DMS 273 treated with DMSO at 0.1 percent for 48 hours (cell line): ENCODE results near the gene DPP9.
"Not testable (repeated sequence)": the region's sequence is repeated elsewhere in the genome, so short reads cannot be mapped to it uniquely, and the experiment has no call there.

Experiments
- DNase-seq: peaks from one replicate; lab custom pipeline; 2025; lab: John Stamatoyannopoulos, UW

The DPP9 gene

GRCh38 chr19:4688587-4688986 lies 35.1 kb downstream of the DPP9 start:
- no peak for DNase-seq

- DNase-seq: no peak
Measured at GRCh38 chr19:4687396-4687795, 36.2 kb downstream of the DPP9 start.

- no peak for DNase-seq
Measured at GRCh38 chr19:4686700-4687099, 36.9 kb downstream of the DPP9 start.

- no peak for DNase-seq
Measured at GRCh38 chr19:4684312-4685095, 39.1 kb downstream of the DPP9 start.

GRCh38 chr19:4682417-4683200 lies 41.0 kb downstream of the DPP9 start:
- DNase-seq: no peak

- not testable (repeated sequence) for DNase-seq
Measured at GRCh38 chr19:4680021-4680420, 43.6 kb downstream of the DPP9 start.

- no peak for DNase-seq
Measured at GRCh38 chr19:4678881-4679790, 44.5 kb downstream of the DPP9 start.

GRCh38 chr19:4676955-4677731 lies 46.5 kb downstream of the DPP9 start:
- DNase-seq: peak; percentile 52

GRCh38 chr19:4675346-4675745 lies 48.3 kb downstream of the DPP9 start:
- DNase-seq: no peak

- DNase-seq: no peak
Measured at GRCh38 chr19:4673726-4674125, 49.9 kb downstream of the DPP9 start.

- DNase-seq: no peak
Measured at GRCh38 chr19:4673216-4673615, 50.4 kb downstream of the DPP9 start.

GRCh38 chr19:4671185-4671851 lies 52.3 kb downstream of the DPP9 start:
- DNase-seq: no peak

- DNase-seq: peak; percentile 65
Measured at GRCh38 chr19:4669723-4670480, 53.7 kb downstream of the DPP9 start, which contains the start of gene MYDGF. Gene MYDGF, minus strand, starts transcription at chr19:4670342. Its CDS starts 8 bp downstream, at chr19:4670334.

- no peak for DNase-seq
Measured at GRCh38 chr19:4664642-4665041, 59.0 kb downstream of the DPP9 start.

- no peak for DNase-seq
Measured at GRCh38 chr19:4662812-4663211, 60.8 kb downstream of the DPP9 start.

- no peak for DNase-seq
Measured at GRCh38 chr19:4662020-4662695, 61.5 kb downstream of the DPP9 start.

- DNase-seq: no peak
Measured at GRCh38 chr19:4660993-4661392, 62.6 kb downstream of the DPP9 start.

- no peak for DNase-seq
Measured at GRCh38 chr19:4660181-4660791, 63.4 kb downstream of the DPP9 start.

- no peak for DNase-seq
Measured at GRCh38 chr19:4657835-4658234, 65.8 kb downstream of the DPP9 start.
